Uterus (tissue), 2 donors: Measurements from ENCODE around the gene TCAP.

Experiments used
- POLR2A ChIP-seq, 2 donors: fragments of 450-650 bp; IDR thresholded peaks; one replicate each; pipeline ENCODE4 v1.6.1; 2016; ENCODE audit warnings: antibody characterized with exemption in 2 of 2, mild to moderate bottlenecking in 1 of 2, moderate library complexity in 1 of 2
- TF ChIP-seq, protein P1 (sequence below), 4 experiments: fragments of 200-600 bp in 2 of 4; fragments of 450-650 bp in 2 of 4; sonication (generic) in 2 of 4; IDR thresholded peaks; one replicate each; pipeline ENCODE4 v1.5.1; 2016 to 2019; ENCODE audit warnings: antibody characterized with exemption in 4 of 4, mild to moderate bottlenecking in 2 of 4, moderate library complexity in 1 of 4

DNA sequence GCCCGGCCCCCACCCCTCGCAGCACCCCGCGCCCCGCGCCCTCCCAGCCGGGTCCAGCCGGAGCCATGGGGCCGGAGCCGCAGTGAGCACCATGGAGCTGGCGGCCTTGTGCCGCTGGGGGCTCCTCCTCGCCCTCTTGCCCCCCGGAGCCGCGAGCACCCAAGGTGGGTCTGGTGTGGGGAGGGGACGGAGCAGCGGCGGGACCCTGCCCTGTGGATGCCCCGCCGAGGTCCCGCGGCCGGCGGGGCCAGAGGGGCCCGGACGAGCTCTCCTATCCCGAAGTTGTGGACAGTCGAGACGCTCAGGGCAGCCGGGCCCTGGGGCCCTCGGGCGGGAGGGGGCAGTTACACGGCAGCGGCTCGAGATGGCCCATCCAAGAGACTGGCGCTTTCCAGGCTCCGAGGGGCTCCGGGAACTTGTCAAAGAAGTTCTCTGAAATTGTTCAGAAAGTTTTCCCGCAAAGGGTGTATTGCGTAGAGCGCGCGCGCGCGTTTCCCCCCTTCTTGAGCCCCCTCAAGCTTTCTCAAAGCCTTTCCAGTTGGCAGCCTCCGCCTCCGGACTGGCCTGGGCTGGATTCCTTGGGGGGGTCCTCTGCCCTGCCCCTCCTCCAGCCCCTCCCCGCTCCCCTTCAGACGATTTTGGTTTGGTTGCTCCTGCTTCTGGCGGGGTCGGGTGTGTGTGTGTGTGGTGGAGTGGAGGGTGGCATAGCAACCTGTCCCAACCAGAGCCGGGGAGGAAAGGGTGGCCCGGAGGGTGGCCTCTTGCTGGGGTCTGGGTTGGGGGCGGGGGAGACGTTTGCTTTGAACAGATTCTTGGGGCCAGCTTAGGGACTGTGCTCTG is 35.2 kb downstream of the TCAP start:
- TF ChIP-seq, protein P1, sequence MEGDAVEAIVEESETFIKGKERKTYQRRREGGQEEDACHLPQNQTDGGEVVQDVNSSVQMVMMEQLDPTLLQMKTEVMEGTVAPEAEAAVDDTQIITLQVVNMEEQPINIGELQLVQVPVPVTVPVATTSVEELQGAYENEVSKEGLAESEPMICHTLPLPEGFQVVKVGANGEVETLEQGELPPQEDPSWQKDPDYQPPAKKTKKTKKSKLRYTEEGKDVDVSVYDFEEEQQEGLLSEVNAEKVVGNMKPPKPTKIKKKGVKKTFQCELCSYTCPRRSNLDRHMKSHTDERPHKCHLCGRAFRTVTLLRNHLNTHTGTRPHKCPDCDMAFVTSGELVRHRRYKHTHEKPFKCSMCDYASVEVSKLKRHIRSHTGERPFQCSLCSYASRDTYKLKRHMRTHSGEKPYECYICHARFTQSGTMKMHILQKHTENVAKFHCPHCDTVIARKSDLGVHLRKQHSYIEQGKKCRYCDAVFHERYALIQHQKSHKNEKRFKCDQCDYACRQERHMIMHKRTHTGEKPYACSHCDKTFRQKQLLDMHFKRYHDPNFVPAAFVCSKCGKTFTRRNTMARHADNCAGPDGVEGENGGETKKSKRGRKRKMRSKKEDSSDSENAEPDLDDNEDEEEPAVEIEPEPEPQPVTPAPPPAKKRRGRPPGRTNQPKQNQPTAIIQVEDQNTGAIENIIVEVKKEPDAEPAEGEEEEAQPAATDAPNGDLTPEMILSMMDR (IDR thresholded peaks at IDR 0.05), result no peak
- no peak for TF ChIP-seq POLR2A (IDR thresholded peaks at IDR 0.05)
